GM12891 (cell line): ENCODE data around the gene CARD11.

Experiments used
- PAX5 ChIP-seq: IDR thresholded peaks from 2 replicates; pipeline ENCODE4 v1.6.1; 2011; ENCODE audit warnings: low read length, moderate library complexity, mild to moderate bottlenecking; ENCODE audit not compliant: insufficient read depth, severe bottlenecking
- POLR2A ChIP-seq: IDR thresholded peaks from 2 replicates; pipeline ENCODE4 v1.6.1; 2011; ENCODE audit warnings: low read depth, low read length, control low read depth
- POLR2AphosphoS5 ChIP-seq: IDR thresholded peaks from 2 replicates; pipeline ENCODE4 v1.6.1; 2011; ENCODE audit warnings: low read depth, low read length, control low read depth
- SPI1 ChIP-seq: IDR thresholded peaks from 2 replicates; pipeline ENCODE4 v1.6.1; 2011; ENCODE audit warnings: low read depth, low read length, control low read depth
- TAF1 ChIP-seq: IDR thresholded peaks from 2 replicates; pipeline ENCODE4 v1.6.1; 2011; ENCODE audit warnings: low read depth, low read length, control low read depth

DNA sequence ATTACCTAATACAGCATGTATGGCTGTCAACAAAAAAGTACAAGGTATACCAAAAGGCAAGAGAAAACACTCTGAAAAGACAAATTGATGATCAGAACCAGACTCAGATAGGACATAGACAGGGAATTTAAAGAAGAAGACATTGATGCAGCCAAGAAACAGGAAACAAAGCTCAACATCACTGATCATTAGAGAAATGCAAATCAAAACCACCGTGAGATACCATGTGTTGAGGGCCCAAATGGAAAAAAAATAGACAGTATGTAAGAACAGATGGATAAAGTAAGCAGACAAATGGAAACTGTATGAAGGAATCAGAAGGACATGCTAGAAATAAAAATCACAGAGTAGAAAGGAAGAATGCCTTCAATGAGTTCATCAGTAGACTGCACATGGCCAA lies 23.3 kb downstream of the CARD11 start:
- TF ChIP-seq POLR2AphosphoS5 (no peak), PAX5 (no peak), POLR2A (no peak), TAF1 (no peak), SPI1 (no peak)
